ENCODE measurements around the gene CCDC7. TPM values are rescaled to one million over a fixed set of nuclear protein-coding genes. Genes with fewer than 3 reads are reported as not detected.
"Not testable (repeated sequence)": the region's sequence is repeated elsewhere in the genome, so short reads cannot be mapped to it uniquely, and the experiment has no call there.

CCDC7 gene
- total RNA-seq, 4 donors from 2014 or later, result 15.1 to 72.3 (median 22.6) TPM

GRCh38 chr10:32693441-32693979, 247.6 kb downstream of the CCDC7 start:
- TF ChIP-seq POLR2AphosphoS5 (IDR thresholded peaks at IDR 0.05), result no peak
- TF ChIP-seq POLR2A (IDR thresholded peaks at IDR 0.05; ENCODE audit: low read depth), result no peak
- no peak for TF ChIP-seq EP300 (IDR thresholded peaks at IDR 0.05)
- TF ChIP-seq CTCF (IDR thresholded peaks at IDR 0.05), result no peak
- Histone ChIP-seq H3K27me3 (no peaks in the 10 kb centered on the region), H3K4me1 (no peaks in the 10 kb centered on the region), H3K27ac (replicated peaks in 1 of 4) (no peak overlapping the region), H3K4me3 (no peak overlapping the region), H3K36me3 (peaks cover 0 to 18% (median 0%) of the 10 kb centered on the region in 4 donors), H3K9me3 (peaks cover 0 to 7% (median 2%) of the 10 kb centered on the region in 4 donors)
- DNase-seq (ENCODE audit: extremely low spot score), result no peak
- intact Hi-C loops (cut with DNase I), result no loop called here
- 85% methylated on average over 4 of the region's 4 CpGs for WGBS

- H3K9me3 ChIP-seq; H3K4me3 ChIP-seq; intact Hi-C loops (cut with DNase I); H3K27me3 ChIP-seq; DNase-seq (ENCODE audit: extremely low spot score); H3K27ac ChIP-seq (replicated peaks in 1 of 4); H3K4me1 ChIP-seq: not testable (repeated sequence)
- 93% methylated on average over 2 of the region's 2 CpGs for WGBS
- peaks cover 0 to 18% (median 0%) of the 10 kb centered on the region in 4 donors for H3K36me3 ChIP-seq
Measured at GRCh38 chr10:32699683-32700082, 253.7 kb downstream of the CCDC7 start.

GRCh38 chr10:32713560-32713959, 267.6 kb downstream of the CCDC7 start:
- no peak for DNase-seq (ENCODE audit: extremely low spot score)
- no peak for TF ChIP-seq POLR2A (IDR thresholded peaks at IDR 0.05; ENCODE audit: low read depth)
- no peak for TF ChIP-seq POLR2AphosphoS5 (IDR thresholded peaks at IDR 0.05)
- no peak for TF ChIP-seq EP300 (IDR thresholded peaks at IDR 0.05)
- TF ChIP-seq CTCF (IDR thresholded peaks at IDR 0.05), result no peak

GRCh38 chr10:32731527-32731926, 285.6 kb downstream of the CCDC7 start:
- intact Hi-C loops (cut with DNase I), result no loop called here
- no peak for DNase-seq (ENCODE audit: extremely low spot score)

More at GRCh38 chr10:32713560-32713959, 267.6 kb downstream of the CCDC7 start:
- WGBS, result 56% methylated on average over 1 of the region's 1 CpG
- no peak overlapping the region for H3K4me3 ChIP-seq
- H3K4me1 ChIP-seq, result no peaks in the 10 kb centered on the region
- H3K36me3 ChIP-seq, result no peaks in the 10 kb centered on the region
- H3K27me3 ChIP-seq, result no peaks in the 10 kb centered on the region
- H3K27ac ChIP-seq (replicated peaks in 1 of 4), result no peak overlapping the region
- intact Hi-C loops (cut with DNase I), result no loop called here
- peaks cover 0 to 25% (median 16%) of the 10 kb centered on the region in 4 donors for H3K9me3 ChIP-seq

GRCh38 chr10:32738958-32739357, 293.0 kb downstream of the CCDC7 start:
- Histone ChIP-seq H3K27ac (replicated peaks in 1 of 4) (no peak overlapping the region), H3K4me3 (no peak overlapping the region), H3K9me3 (peaks cover 0 to 6% (median 3%) of the 10 kb centered on the region in 4 donors), H3K4me1 (no peaks in the 10 kb centered on the region), H3K27me3 (no peaks in the 10 kb centered on the region), H3K36me3 (peaks cover 0 to 4% (median 0%) of the 10 kb centered on the region in 4 donors)
- TF ChIP-seq POLR2A (IDR thresholded peaks at IDR 0.05; ENCODE audit: low read depth) (no peak), POLR2AphosphoS5 (IDR thresholded peaks at IDR 0.05) (no peak), CTCF (IDR thresholded peaks at IDR 0.05) (no peak), EP300 (IDR thresholded peaks at IDR 0.05) (no peak)
- WGBS, result 91% methylated on average over 3 of the region's 3 CpGs
- intact Hi-C loops (cut with DNase I), result no loop called here
- no peak for DNase-seq (ENCODE audit: extremely low spot score)

More at GRCh38 chr10:32731527-32731926, 285.6 kb downstream of the CCDC7 start:
- Histone ChIP-seq H3K27ac (replicated peaks in 1 of 4) (no peak overlapping the region), H3K4me3 (no peak overlapping the region), H3K9me3 (no peaks in the 10 kb centered on the region), H3K4me1 (no peaks in the 10 kb centered on the region), H3K36me3 (no peaks in the 10 kb centered on the region), H3K27me3 (no peaks in the 10 kb centered on the region)
- 88% methylated on average over 9 of the region's 9 CpGs for WGBS
- TF ChIP-seq POLR2AphosphoS5 (IDR thresholded peaks at IDR 0.05) (no peak), POLR2A (IDR thresholded peaks at IDR 0.05; ENCODE audit: low read depth) (no peak), CTCF (IDR thresholded peaks at IDR 0.05) (no peak), EP300 (IDR thresholded peaks at IDR 0.05) (no peak)

Data from esophagus muscularis mucosa (tissue), 4 donors.